Ishikawa (cell line): ENCODE data around the gene DNLZ.

Experiments
- CEBPB ChIP-seq: IDR thresholded peaks from 2 replicates; pipeline ENCODE4 v1.6.1; 2012
- CREB1 ChIP-seq: IDR thresholded peaks from 2 replicates; pipeline ENCODE4 v1.6.1; 2012; ENCODE audit warnings: low read depth
- EGR1 ChIP-seq: IDR thresholded peaks from 2 replicates; pipeline ENCODE4 v1.6.1; 2012
- EP300 ChIP-seq: IDR thresholded peaks from 2 replicates; pipeline ENCODE4 v1.6.1; 2012; ENCODE audit warnings: borderline replicate concordance
- FOXM1 ChIP-seq: IDR thresholded peaks from 2 replicates; pipeline ENCODE4 v1.6.1; 2012; ENCODE audit warnings: low read depth, borderline replicate concordance
- NFIC ChIP-seq: IDR thresholded peaks from 2 replicates; pipeline ENCODE4 v1.6.1; 2012
- RAD21 ChIP-seq: IDR thresholded peaks from 2 replicates; pipeline ENCODE4 v1.6.1; 2012; ENCODE audit warnings: low read depth
- REST ChIP-seq: IDR thresholded peaks from 2 replicates; pipeline ENCODE4 v1.6.1; 2012; ENCODE audit warnings: low read depth, mild to moderate bottlenecking
- TAF1 ChIP-seq: IDR thresholded peaks from 2 replicates; pipeline ENCODE4 v1.6.1; 2012; ENCODE audit warnings: low read depth, mild to moderate bottlenecking
- TCF12 ChIP-seq: IDR thresholded peaks from 2 replicates; pipeline ENCODE4 v1.6.1; 2012; ENCODE audit warnings: low read depth
- TEAD4 ChIP-seq: IDR thresholded peaks from 2 replicates; pipeline ENCODE4 v1.6.1; 2012
- YY1 ChIP-seq: IDR thresholded peaks from 2 replicates; pipeline ENCODE4 v1.6.1; 2012; ENCODE audit warnings: low read depth
- ZBTB7A ChIP-seq: IDR thresholded peaks from 2 replicates; pipeline ENCODE4 v1.6.1; 2012; ENCODE audit warnings: low read depth
- TF ChIP-seq, protein P1 (sequence below): IDR thresholded peaks from 2 replicates; pipeline ENCODE4 v1.6.1; 2012
- TF ChIP-seq, protein P2 (sequence below): IDR thresholded peaks from 2 replicates; pipeline ENCODE4 v1.6.1; 2012

Gene DNLZ

GRCh38 chr9:136393531-136393930, 30.0 kb upstream of the DNLZ start:
- no peak for TF ChIP-seq CREB1
- TF ChIP-seq, protein P1, sequence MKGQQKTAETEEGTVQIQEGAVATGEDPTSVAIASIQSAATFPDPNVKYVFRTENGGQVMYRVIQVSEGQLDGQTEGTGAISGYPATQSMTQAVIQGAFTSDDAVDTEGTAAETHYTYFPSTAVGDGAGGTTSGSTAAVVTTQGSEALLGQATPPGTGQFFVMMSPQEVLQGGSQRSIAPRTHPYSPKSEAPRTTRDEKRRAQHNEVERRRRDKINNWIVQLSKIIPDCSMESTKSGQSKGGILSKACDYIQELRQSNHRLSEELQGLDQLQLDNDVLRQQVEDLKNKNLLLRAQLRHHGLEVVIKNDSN = no peak
- no peak for TF ChIP-seq RAD21
- TF ChIP-seq REST = no peak
- no peak for TF ChIP-seq CEBPB
- no peak for TF ChIP-seq ZBTB7A
- no peak for TF ChIP-seq EP300
- TF ChIP-seq TCF12 = no peak
- TF ChIP-seq YY1 = no peak
- no peak for TF ChIP-seq TAF1
- TF ChIP-seq, protein P2, sequence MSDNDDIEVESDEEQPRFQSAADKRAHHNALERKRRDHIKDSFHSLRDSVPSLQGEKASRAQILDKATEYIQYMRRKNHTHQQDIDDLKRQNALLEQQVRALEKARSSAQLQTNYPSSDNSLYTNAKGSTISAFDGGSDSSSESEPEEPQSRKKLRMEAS = no peak
- no peak for TF ChIP-seq EGR1
- TF ChIP-seq NFIC = no peak
- TF ChIP-seq FOXM1 = no peak
- TF ChIP-seq TEAD4 = no peak

GRCh38 chr9:136392538-136393449, 29.2 kb upstream of the DNLZ start:
- no peak for TF ChIP-seq CREB1
- TF ChIP-seq, protein P2 = no peak
- no peak for TF ChIP-seq TAF1
- TF ChIP-seq EP300 = no peak
- TF ChIP-seq TEAD4 = no peak

DNA sequence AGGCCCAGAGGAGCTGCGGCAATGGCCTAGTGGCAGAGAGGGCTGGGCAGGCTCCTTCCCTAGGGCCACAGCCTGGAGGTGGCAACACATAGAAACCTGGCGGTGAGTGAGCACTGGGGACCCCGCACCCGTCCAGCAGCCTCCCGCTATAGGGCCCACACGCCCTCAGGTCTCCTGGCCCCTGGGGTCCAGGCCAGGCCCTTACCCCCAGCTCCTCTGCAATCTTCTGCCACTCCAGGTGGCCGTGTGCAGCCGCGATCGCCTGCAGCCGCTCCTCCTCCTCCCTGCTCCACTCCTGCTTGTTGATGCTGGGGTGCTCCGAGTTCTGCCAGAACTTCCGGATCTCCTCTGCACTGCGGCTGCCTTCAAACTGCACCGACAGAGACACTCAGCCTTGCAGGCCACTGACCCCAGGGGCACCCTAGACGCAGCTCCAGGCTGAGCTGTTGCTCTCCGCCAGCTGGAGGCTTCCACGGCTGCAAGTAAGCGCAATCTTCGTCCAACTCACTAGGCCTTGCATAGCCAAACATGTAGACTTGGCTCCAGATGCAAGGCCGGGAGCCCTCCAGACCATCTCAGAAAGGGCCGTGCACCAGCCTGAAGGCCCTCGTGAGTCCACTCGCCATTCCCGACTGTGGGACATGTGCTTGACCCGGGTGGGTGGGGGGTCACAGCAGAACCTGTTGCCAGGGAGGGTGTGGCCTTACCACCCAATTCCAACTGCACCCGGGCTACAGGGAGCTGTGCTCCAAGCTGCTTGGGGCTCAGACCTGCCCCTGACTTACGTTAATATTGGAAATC, 28.4 kb upstream of the DNLZ start:
- TF ChIP-seq EP300 (no peak), ZBTB7A (no peak), FOXM1 (no peak), RAD21 (no peak), TCF12 (no peak), TAF1 (no peak), EGR1 (no peak)
- TF ChIP-seq, protein P1 = no peak

DNA sequence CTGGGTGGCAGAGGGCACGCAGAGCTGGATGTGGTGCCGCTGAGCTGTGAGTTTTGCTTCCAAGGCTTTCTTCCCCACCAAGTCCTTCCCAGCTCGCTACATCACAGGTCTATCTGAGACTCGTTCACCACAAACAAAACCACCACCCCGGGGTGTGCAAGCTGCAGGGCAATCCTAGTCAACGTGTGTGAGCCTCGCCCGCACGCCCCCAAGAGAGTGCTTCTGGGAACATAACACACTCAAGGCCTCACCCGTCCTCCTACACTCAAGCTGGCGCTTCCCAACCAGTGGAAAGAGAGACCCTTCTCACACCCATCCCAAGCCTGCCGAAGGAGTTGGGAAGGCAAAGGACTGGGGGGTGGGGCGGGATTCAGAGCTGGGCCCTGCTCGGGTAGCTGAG, 25.9 kb upstream of the DNLZ start:
- TF ChIP-seq ZBTB7A (no peak), TAF1 (no peak), CREB1 (no peak), EGR1 (no peak), TCF12 (no peak), CEBPB (no peak), NFIC (no peak), RAD21 (no peak), TEAD4 (no peak), EP300 (no peak), REST (no peak)
- TF ChIP-seq, protein P2 = no peak

- TF ChIP-seq EP300 (no peak), TEAD4 (no peak), RAD21 (no peak), NFIC (no peak), TCF12 (no peak), FOXM1 (no peak), CREB1 (no peak), CEBPB (no peak), YY1 (no peak), REST (no peak), TAF1 (no peak)
- TF ChIP-seq, protein P1 = no peak
- TF ChIP-seq, protein P2 = no peak
Measured at GRCh38 chr9:136387217-136387616, 23.7 kb upstream of the DNLZ start.
